Kidney (tissue), 14 donors: ENCODE results near the gene HOXC6. TPM values are rescaled to one million over a fixed set of nuclear protein-coding genes. Genes with fewer than 3 reads are reported as not detected.

ENCODE experiments used
- DNase-seq, 5 donors: peaks; one replicate each; pipeline ENCODE4 v3.0.0-alpha.2; 2013 to 2020
- FAIRE-seq: peaks from 2 replicates; lab custom pipeline; 2012; peaks lifted over from hg19 to GRCh38; lab: Jason Lieb, UNC
- H3K27ac ChIP-seq, 2 donors: one replicate each; pipeline ENCODE4 v1.7.0; 2013; ENCODE audit warnings: low read depth in 2 of 2, low read length in 2 of 2, inconsistent platforms in 1 of 2
- H3K27me3 ChIP-seq: one replicate; pipeline ENCODE4 v1.7.1; 2013; ENCODE audit warnings: low read length, inconsistent platforms; ENCODE audit not compliant: control insufficient read depth, insufficient read depth
- H3K36me3 ChIP-seq, 3 donors: one replicate each; pipeline versions ENCODE4 v1.7.0 to v1.7.1; 2013; ENCODE audit warnings: low read length in 3 of 3, control low read depth in 1 of 3, inconsistent platforms in 1 of 3; ENCODE audit not compliant: insufficient read depth in 3 of 3, control insufficient read depth in 2 of 3
- H3K4me1 ChIP-seq, 3 donors: one replicate each; pipeline versions ENCODE4 v1.7.0 to v1.7.1; 2013; ENCODE audit warnings: low read length in 3 of 3, inconsistent platforms in 1 of 3, low read depth in 1 of 3; ENCODE audit not compliant: control insufficient read depth in 2 of 3, insufficient read depth in 2 of 3
- H3K4me3 ChIP-seq, 3 donors: one replicate each; pipeline versions ENCODE4 v1.7.0 to v1.8.1; 2013; ENCODE audit warnings: low read length in 3 of 3, control low read depth in 1 of 3, inconsistent platforms in 1 of 3
- H3K9ac ChIP-seq, 3 donors: one replicate each; pipeline versions ENCODE4 v1.7.0 to v1.7.1; 2013; ENCODE audit warnings: low read length in 3 of 3, control low read depth in 1 of 3, inconsistent platforms in 1 of 3
- H3K9me3 ChIP-seq, 3 donors: one replicate each; pipeline versions ENCODE4 v1.7.0 to v1.7.1; 2013; ENCODE audit warnings: low read length in 3 of 3, control low read depth in 1 of 3, inconsistent platforms in 1 of 3; ENCODE audit not compliant: control insufficient read depth in 2 of 3, insufficient read depth in 1 of 3
- intact Hi-C: fragments of 100-400 bp; cut with DNase I; formaldehyde crosslinking; loops from one replicate; pipeline ENCODE4 v1.11.1; 2022
- polyA plus RNA-seq: library from polyadenylated mRNA; stranded (reverse); fragments of 350-450 nt; fragmentation: Illumina TruSeq; extraction: RNeasy Lipid Tissue Mini Kit (QIAGEN cat#74804); gene quantifications from one replicate; pipeline ENCODE4 v1.2.3, GENCODE V29; 2014; ENCODE audit warnings: low read depth, low replicate concordance; ENCODE audit not compliant: insufficient read depth
- total RNA-seq: library from RNA; stranded (reverse); fragmentation: NEBNext Ultra II Directional; extraction: Animal tissue kit (Norgen Biotek cat#: 25700); gene quantifications from one replicate; pipeline ENCODE4 v1.2.1, GENCODE V29; 2021
- TF ChIP-seq, protein P1 (sequence below): IDR thresholded peaks from 3 replicates; pipeline ENCODE4 v1.5.1; 2012; ENCODE audit warnings: mild to moderate bottlenecking, moderate library complexity, borderline replicate concordance; ENCODE audit not compliant: insufficient read depth; ENCODE audit errors: extremely low read depth
- donor health status: control.
- donor health status: control.
- donor health status: control.
- donor health status: control.
- donor health status: control.
- donor health status: DM: yes; HTN: yes; CAD: no.
- donor health status: Normal renal cell carcinoma (clear cell type).

HOXC6 gene
- total and polyA plus RNA-seq, 2 donors from 2014 or later: 11.4 to 22.0 TPM

DNA sequence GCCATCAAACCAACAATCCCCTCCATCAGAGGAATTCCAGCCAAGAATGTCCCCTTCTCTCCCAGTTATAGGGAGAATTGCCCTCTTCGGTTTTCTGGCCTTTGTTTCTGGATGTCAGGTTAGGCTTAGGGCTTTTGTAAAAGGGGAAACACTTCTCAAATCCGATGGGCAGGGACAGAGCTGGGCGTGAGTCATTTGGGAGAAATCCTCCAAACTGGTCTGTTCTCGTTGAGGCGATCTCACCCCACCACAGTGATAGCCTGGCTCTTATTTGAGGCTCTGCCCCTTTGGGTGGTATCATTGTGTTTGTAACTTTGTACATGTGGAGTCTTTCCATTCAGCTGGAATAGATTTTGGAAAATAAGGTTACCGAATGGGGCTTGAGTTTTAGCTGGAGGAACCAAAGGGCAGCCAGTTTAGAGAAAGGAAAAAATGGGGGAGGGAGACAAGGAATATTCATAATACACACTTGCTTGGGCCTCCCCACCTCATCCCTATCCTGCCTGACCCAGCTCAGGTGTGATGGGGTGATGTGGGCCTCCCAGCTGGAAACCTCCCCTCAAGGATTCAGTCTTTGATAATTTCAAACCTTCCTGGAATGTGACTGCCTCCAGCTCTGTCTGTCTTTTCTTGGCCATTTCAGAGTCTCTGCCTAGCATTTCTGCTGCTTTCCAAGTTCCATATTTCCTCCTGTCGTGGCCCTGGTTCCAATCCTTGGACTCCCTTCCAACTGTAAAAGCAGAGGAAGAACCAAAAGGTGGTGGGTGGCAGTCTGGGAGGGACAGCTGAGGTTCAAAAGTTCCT lies 32.9 kb downstream of the HOXC6 start:
- Histone ChIP-seq H3K27ac (no peak overlapping the region), H3K4me1 (peaks cover 0 to 6% (median 0%) of the 10 kb centered on the region in 3 donors), H3K36me3 (no peaks in the 10 kb centered on the region), H3K9ac (no peak overlapping the region), H3K4me3 (no peak overlapping the region), H3K9me3 (no peaks in the 10 kb centered on the region), H3K27me3 (no peaks in the 10 kb centered on the region)
- no peak for DNase-seq
- intact Hi-C loops: no loop called here
- TF ChIP-seq, protein P1, sequence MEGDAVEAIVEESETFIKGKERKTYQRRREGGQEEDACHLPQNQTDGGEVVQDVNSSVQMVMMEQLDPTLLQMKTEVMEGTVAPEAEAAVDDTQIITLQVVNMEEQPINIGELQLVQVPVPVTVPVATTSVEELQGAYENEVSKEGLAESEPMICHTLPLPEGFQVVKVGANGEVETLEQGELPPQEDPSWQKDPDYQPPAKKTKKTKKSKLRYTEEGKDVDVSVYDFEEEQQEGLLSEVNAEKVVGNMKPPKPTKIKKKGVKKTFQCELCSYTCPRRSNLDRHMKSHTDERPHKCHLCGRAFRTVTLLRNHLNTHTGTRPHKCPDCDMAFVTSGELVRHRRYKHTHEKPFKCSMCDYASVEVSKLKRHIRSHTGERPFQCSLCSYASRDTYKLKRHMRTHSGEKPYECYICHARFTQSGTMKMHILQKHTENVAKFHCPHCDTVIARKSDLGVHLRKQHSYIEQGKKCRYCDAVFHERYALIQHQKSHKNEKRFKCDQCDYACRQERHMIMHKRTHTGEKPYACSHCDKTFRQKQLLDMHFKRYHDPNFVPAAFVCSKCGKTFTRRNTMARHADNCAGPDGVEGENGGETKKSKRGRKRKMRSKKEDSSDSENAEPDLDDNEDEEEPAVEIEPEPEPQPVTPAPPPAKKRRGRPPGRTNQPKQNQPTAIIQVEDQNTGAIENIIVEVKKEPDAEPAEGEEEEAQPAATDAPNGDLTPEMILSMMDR: no peak
- FAIRE-seq: no peak

GRCh38 chr12:54065677-54066076 lies 37.4 kb downstream of the HOXC6 start:
- H3K36me3 ChIP-seq: no peaks in the 10 kb centered on the region
- H3K27me3 ChIP-seq: no peaks in the 10 kb centered on the region
- no peak overlapping the region for H3K4me3 ChIP-seq
- intact Hi-C loops: no loop called here
- H3K9ac ChIP-seq: no peak overlapping the region
- no peak for DNase-seq
- H3K27ac ChIP-seq: no peak overlapping the region
- FAIRE-seq: no peak
- no peaks in the 10 kb centered on the region for H3K4me1 ChIP-seq
- H3K9me3 ChIP-seq: no peaks in the 10 kb centered on the region
- TF ChIP-seq, protein P1: no peak

DNA sequence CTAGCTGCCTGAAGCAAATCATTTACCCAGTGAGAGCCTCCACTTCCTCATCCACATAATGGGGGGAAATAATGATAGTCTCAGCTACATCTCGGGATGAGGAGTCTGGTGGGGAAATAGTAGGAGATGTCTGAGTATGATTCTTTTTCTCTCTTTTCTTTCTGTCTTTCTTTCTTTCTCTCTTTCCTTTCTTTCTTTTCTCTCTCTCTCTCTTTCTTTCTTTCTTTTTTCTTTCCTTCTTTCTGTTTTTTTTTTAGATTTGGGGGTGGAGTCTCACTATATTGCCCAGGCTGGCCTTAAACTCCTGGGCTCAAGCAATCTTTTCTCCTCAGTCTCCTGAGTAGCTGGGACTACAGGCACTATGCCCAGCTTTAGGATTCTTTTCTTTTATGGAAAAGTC lies 38.2 kb downstream of the HOXC6 start:
- intact Hi-C loops: no loop called here
- Histone ChIP-seq H3K4me3 (no peak overlapping the region), H3K9me3 (no peaks in the 10 kb centered on the region), H3K36me3 (no peaks in the 10 kb centered on the region), H3K27me3 (no peaks in the 10 kb centered on the region), H3K9ac (no peak overlapping the region), H3K27ac (no peak overlapping the region), H3K4me1 (no peaks in the 10 kb centered on the region)
- FAIRE-seq: no peak
- TF ChIP-seq, protein P1: no peak
- DNase-seq: no peak
